ENCODE measurements around the gene SPAG9. TPM values are rescaled to one million over a fixed set of nuclear protein-coding genes. Genes with fewer than 3 reads are reported as not detected.

Gene SPAG9
- polyA plus RNA-seq, 1 donor from 2014 or later, result 201 TPM

GRCh38 chr17:50944902-50945720, 175.6 kb downstream of the SPAG9 start:
- Histone ChIP-seq H3K4me2 (ENCODE audit: low read length) (no peak overlapping the region), H4K20me1 (ENCODE audit: insufficient read depth) (no peaks in the 10 kb centered on the region), H3K9ac (ENCODE audit: low read length) (peak overlapping the region; percentile 47), H3K36me3 (ENCODE audit: insufficient read depth, low read length) (no peaks in the 10 kb centered on the region), H3F3A (ENCODE audit: insufficient read depth, low read length, poor library complexity, severe bottlenecking) (no peaks in the 10 kb centered on the region), H3K79me2 (replicated peaks; ENCODE audit: insufficient read depth, low read length) (no peaks in the 10 kb centered on the region), H3K9me3 (ENCODE audit: low read length) (no peaks in the 10 kb centered on the region), H3K27ac (ENCODE audit: low read length) (no peak overlapping the region), H3K4me3 (ENCODE audit: low read length) (peak overlapping the region; percentile 53), H3K9me2 (ENCODE audit: insufficient read depth, low read length) (no peaks in the 10 kb centered on the region), H2AFZ (ENCODE audit: low read depth, low read length) (no peak overlapping the region), H3K27me3 (ENCODE audit: insufficient read depth, low read depth, low read length) (no peaks in the 10 kb centered on the region)
- TF ChIP-seq, protein P1, sequence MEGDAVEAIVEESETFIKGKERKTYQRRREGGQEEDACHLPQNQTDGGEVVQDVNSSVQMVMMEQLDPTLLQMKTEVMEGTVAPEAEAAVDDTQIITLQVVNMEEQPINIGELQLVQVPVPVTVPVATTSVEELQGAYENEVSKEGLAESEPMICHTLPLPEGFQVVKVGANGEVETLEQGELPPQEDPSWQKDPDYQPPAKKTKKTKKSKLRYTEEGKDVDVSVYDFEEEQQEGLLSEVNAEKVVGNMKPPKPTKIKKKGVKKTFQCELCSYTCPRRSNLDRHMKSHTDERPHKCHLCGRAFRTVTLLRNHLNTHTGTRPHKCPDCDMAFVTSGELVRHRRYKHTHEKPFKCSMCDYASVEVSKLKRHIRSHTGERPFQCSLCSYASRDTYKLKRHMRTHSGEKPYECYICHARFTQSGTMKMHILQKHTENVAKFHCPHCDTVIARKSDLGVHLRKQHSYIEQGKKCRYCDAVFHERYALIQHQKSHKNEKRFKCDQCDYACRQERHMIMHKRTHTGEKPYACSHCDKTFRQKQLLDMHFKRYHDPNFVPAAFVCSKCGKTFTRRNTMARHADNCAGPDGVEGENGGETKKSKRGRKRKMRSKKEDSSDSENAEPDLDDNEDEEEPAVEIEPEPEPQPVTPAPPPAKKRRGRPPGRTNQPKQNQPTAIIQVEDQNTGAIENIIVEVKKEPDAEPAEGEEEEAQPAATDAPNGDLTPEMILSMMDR (IDR thresholded peaks at IDR 0.05; ENCODE audit: poor library complexity, severe bottlenecking), result no peak
- TF ChIP-seq EZH2 (IDR thresholded peaks at IDR 0.05; ENCODE audit: borderline replicate concordance, insufficient read depth, low read length, poor library complexity, severe bottlenecking), result no peak
- TF ChIP-seq EP300 (conservative IDR thresholded peaks at IDR 0.05; ENCODE audit: poor library complexity, severe bottlenecking), result no peak
- no peak for TF ChIP-seq TAF1 (IDR thresholded peaks at IDR 0.05; ENCODE audit: low read depth)
- TF ChIP-seq, protein P2, sequence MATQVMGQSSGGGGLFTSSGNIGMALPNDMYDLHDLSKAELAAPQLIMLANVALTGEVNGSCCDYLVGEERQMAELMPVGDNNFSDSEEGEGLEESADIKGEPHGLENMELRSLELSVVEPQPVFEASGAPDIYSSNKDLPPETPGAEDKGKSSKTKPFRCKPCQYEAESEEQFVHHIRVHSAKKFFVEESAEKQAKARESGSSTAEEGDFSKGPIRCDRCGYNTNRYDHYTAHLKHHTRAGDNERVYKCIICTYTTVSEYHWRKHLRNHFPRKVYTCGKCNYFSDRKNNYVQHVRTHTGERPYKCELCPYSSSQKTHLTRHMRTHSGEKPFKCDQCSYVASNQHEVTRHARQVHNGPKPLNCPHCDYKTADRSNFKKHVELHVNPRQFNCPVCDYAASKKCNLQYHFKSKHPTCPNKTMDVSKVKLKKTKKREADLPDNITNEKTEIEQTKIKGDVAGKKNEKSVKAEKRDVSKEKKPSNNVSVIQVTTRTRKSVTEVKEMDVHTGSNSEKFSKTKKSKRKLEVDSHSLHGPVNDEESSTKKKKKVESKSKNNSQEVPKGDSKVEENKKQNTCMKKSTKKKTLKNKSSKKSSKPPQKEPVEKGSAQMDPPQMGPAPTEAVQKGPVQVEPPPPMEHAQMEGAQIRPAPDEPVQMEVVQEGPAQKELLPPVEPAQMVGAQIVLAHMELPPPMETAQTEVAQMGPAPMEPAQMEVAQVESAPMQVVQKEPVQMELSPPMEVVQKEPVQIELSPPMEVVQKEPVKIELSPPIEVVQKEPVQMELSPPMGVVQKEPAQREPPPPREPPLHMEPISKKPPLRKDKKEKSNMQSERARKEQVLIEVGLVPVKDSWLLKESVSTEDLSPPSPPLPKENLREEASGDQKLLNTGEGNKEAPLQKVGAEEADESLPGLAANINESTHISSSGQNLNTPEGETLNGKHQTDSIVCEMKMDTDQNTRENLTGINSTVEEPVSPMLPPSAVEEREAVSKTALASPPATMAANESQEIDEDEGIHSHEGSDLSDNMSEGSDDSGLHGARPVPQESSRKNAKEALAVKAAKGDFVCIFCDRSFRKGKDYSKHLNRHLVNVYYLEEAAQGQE (IDR thresholded peaks at IDR 0.05; ENCODE audit: borderline replicate concordance), result no peak
- TF ChIP-seq POLR2AphosphoS5 (IDR thresholded peaks at IDR 0.05), result no peak
- TF ChIP-seq MXI1 (conservative IDR thresholded peaks at IDR 0.05; ENCODE audit: poor library complexity, severe bottlenecking), result no peak
- TF ChIP-seq SMC3 (conservative IDR thresholded peaks at IDR 0.05; ENCODE audit: poor library complexity), result no peak
- TF ChIP-seq RAD21 (conservative IDR thresholded peaks at IDR 0.05), result no peak

DNA sequence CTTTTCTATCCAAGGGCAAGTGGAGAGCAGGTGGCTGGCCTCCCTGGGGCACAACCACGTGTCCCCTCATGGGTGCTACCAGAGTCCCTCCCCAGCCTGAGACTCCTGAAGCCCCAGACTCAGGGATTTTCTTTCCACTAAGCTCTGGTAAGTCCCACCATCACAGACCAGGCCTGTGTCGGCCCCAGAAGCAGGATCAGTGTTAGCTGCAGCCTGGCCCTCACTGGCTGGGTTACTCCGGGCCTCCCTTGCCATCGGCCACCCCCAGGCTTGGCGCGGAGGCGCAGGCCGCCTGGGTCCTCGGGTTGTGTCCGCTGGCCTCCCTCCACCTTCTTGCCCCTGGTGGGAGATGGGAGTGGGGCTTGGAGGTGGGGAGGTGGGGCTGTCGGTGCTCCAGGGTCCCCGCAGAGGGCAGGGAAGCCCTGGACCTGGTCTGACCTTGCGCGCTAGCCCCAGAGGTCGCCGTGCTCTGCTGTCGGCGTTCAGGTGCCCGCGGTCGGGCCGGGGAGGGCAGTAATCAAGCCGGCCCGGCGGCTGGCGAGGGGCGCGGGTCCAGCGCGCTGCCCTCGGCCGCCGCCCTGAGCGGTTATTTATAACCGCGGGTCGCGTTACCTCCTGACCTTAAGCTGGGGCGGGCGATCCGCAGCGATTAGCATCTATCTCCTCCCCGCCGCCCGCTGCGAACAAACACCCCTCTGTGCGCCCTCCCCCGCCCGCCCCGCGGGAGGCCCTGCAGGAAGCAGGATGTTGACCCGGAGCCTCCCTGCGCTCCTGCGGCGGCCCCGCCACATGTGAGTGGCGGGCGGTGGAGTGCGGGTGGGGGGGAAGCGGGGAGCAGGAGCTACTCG, 176.4 kb downstream of the SPAG9 start:
- Histone ChIP-seq H4K20me1 (ENCODE audit: insufficient read depth) (no peaks in the 10 kb centered on the region), H3K9me2 (ENCODE audit: insufficient read depth, low read length) (no peaks in the 10 kb centered on the region), H3F3A (ENCODE audit: insufficient read depth, low read length, poor library complexity, severe bottlenecking) (no peaks in the 10 kb centered on the region), H3K36me3 (ENCODE audit: insufficient read depth, low read length) (no peaks in the 10 kb centered on the region), H3K27me3 (ENCODE audit: insufficient read depth, low read depth, low read length) (no peaks in the 10 kb centered on the region), H3K4me3 (ENCODE audit: low read length) (peak overlapping the region; percentile 53), H3K27ac (ENCODE audit: low read length) (no peak overlapping the region), H3K4me2 (ENCODE audit: low read length) (no peak overlapping the region), H3K9ac (ENCODE audit: low read length) (peak overlapping the region; percentile 47), H3K9me3 (ENCODE audit: low read length) (no peaks in the 10 kb centered on the region), H3K79me2 (replicated peaks; ENCODE audit: insufficient read depth, low read length) (no peaks in the 10 kb centered on the region), H2AFZ (ENCODE audit: low read depth, low read length) (no peak overlapping the region)
- TF ChIP-seq POLR2AphosphoS5 (IDR thresholded peaks at IDR 0.05) (no peak), SMC3 (conservative IDR thresholded peaks at IDR 0.05; ENCODE audit: poor library complexity) (no peak), EP300 (conservative IDR thresholded peaks at IDR 0.05; ENCODE audit: poor library complexity, severe bottlenecking) (no peak), EZH2 (IDR thresholded peaks at IDR 0.05; ENCODE audit: borderline replicate concordance, insufficient read depth, low read length, poor library complexity, severe bottlenecking) (no peak), TAF1 (IDR thresholded peaks at IDR 0.05; ENCODE audit: low read depth) (no peak), RAD21 (conservative IDR thresholded peaks at IDR 0.05) (no peak), MXI1 (conservative IDR thresholded peaks at IDR 0.05; ENCODE audit: poor library complexity, severe bottlenecking) (no peak)
- TF ChIP-seq, protein P2 (IDR thresholded peaks at IDR 0.05; ENCODE audit: borderline replicate concordance), result no peak
- TF ChIP-seq, protein P1 (IDR thresholded peaks at IDR 0.05; ENCODE audit: poor library complexity, severe bottlenecking), result no peak

All from neural cell (in vitro differentiated cells).